Body of pancreas (tissue), 4 donors: Measurements from ENCODE around the gene SYCE1L.
"Not testable (repeated sequence)": the region's sequence is repeated elsewhere in the genome, so short reads cannot be mapped to it uniquely, and the experiment has no call there.

Experiments used
- POLR2A ChIP-seq, 3 donors: fragments of 450-650 bp; IDR thresholded peaks; one replicate each; pipeline ENCODE4 v1.6.1; 2016; ENCODE audit warnings: antibody characterized with exemption in 3 of 3, mild to moderate bottlenecking in 2 of 3
- TF ChIP-seq, protein P1 (sequence below), 7 experiments: fragments of 450-650 bp in 4 of 7; fragments of 200-600 bp in 3 of 7; sonication (generic) in 3 of 7; IDR thresholded peaks; one replicate each; pipeline ENCODE4 v1.5.1; 2016 to 2019; ENCODE audit warnings: antibody characterized with exemption in 7 of 7

GRCh38 chr16:77186298-77186697 is 12.9 kb upstream of the SYCE1L start:
- TF ChIP-seq, protein P1, sequence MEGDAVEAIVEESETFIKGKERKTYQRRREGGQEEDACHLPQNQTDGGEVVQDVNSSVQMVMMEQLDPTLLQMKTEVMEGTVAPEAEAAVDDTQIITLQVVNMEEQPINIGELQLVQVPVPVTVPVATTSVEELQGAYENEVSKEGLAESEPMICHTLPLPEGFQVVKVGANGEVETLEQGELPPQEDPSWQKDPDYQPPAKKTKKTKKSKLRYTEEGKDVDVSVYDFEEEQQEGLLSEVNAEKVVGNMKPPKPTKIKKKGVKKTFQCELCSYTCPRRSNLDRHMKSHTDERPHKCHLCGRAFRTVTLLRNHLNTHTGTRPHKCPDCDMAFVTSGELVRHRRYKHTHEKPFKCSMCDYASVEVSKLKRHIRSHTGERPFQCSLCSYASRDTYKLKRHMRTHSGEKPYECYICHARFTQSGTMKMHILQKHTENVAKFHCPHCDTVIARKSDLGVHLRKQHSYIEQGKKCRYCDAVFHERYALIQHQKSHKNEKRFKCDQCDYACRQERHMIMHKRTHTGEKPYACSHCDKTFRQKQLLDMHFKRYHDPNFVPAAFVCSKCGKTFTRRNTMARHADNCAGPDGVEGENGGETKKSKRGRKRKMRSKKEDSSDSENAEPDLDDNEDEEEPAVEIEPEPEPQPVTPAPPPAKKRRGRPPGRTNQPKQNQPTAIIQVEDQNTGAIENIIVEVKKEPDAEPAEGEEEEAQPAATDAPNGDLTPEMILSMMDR (IDR thresholded peaks at IDR 0.05), result not testable (repeated sequence)
- TF ChIP-seq POLR2A (IDR thresholded peaks at IDR 0.05), result not testable (repeated sequence)
